PFSK-1 (cell line): ENCODE measurements around the gene HASPIN.

Experiments used
- FOXP2 ChIP-seq: optimal IDR thresholded peaks from 2 replicates; pipeline ENCODE3; 2011; ENCODE audit warnings: borderline replicate concordance, control low read depth, inconsistent platforms; ENCODE audit not compliant: insufficient read depth; ENCODE audit errors: extremely low read length, extremely low read depth
- POLR2AphosphoS5 ChIP-seq: IDR thresholded peaks from 2 replicates; pipeline ENCODE4 v1.6.1; 2012; ENCODE audit warnings: low read depth, mild to moderate bottlenecking, control low read depth, low read length, moderate library complexity
- SIN3A ChIP-seq: IDR thresholded peaks from 2 replicates; pipeline ENCODE4 v1.6.1; 2012; ENCODE audit warnings: mild to moderate bottlenecking, low read length, moderate library complexity, borderline replicate concordance; ENCODE audit not compliant: insufficient read depth
- TAF1 ChIP-seq: IDR thresholded peaks from 2 replicates; pipeline ENCODE4 v1.6.1; 2012; ENCODE audit warnings: low read length, control low read depth, borderline replicate concordance; ENCODE audit not compliant: insufficient read depth
- TF ChIP-seq, protein P1 (sequence below), 2 experiments: IDR thresholded peaks; 2 replicates each; pipeline versions ENCODE4 v1.6.1 to v1.8.0; 2011 to 2012; ENCODE audit warnings: low read depth in 2 of 2, low read length in 2 of 2, control low read depth in 1 of 2, inconsistent platforms in 1 of 2, mild to moderate bottlenecking in 1 of 2, moderate library complexity in 1 of 2; ENCODE audit not compliant: insufficient read depth in 1 of 2

HASPIN gene

DNA sequence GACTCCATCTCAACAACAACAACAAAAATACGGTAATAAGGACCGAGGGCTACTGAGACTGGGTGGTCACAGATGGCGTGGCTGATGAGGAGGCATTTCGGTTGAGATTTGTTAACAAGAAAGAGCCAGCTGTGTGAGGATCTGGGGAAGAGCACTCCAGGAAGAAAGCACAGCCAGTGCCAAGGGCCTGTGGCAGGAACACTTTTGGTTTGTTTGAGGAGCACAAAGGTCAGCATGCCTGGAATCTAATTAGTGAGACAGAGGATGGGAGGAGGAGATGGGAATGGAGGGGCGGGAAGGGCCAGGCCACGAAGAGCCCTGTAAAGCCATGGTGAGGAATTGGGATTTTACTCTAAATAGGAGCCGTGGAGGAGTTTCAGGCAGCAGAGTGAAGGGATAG, 24.9 kb downstream of the HASPIN start:
- no peak for TF ChIP-seq POLR2AphosphoS5

- TF ChIP-seq, protein P1, sequence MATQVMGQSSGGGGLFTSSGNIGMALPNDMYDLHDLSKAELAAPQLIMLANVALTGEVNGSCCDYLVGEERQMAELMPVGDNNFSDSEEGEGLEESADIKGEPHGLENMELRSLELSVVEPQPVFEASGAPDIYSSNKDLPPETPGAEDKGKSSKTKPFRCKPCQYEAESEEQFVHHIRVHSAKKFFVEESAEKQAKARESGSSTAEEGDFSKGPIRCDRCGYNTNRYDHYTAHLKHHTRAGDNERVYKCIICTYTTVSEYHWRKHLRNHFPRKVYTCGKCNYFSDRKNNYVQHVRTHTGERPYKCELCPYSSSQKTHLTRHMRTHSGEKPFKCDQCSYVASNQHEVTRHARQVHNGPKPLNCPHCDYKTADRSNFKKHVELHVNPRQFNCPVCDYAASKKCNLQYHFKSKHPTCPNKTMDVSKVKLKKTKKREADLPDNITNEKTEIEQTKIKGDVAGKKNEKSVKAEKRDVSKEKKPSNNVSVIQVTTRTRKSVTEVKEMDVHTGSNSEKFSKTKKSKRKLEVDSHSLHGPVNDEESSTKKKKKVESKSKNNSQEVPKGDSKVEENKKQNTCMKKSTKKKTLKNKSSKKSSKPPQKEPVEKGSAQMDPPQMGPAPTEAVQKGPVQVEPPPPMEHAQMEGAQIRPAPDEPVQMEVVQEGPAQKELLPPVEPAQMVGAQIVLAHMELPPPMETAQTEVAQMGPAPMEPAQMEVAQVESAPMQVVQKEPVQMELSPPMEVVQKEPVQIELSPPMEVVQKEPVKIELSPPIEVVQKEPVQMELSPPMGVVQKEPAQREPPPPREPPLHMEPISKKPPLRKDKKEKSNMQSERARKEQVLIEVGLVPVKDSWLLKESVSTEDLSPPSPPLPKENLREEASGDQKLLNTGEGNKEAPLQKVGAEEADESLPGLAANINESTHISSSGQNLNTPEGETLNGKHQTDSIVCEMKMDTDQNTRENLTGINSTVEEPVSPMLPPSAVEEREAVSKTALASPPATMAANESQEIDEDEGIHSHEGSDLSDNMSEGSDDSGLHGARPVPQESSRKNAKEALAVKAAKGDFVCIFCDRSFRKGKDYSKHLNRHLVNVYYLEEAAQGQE (IDR thresholded peaks at IDR 0.05; ENCODE audit: insufficient read depth in 1 of 2, low read depth in 2 of 2, low read length in 2 of 2), result no peak
- TF ChIP-seq SIN3A (no peak), POLR2AphosphoS5 (no peak), TAF1 (no peak), FOXP2 (no peak)
Measured at GRCh38 chr17:3750296-3750695, 26.6 kb downstream of the HASPIN start.

DNA sequence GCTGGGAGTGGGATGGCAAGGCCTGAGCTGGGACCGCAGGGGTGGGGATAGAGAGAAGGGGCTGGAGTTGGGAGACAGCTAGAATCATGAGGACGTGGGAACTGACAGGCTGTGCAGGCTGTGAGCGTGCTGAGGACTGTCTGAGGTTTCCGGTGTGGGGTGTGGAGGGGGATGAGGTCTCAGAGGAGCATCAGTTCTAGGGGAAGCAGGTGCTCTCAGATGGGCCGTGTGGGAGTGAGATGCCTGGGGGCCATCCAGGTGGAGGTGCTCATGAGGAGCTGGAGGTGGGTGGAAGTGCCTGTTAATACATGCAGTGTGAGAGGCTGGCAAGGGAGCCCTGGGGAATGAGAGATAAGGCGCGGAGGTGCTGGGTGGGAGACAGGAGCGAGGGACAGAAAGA, 27.2 kb downstream of the HASPIN start:
- TF ChIP-seq POLR2AphosphoS5 (no peak), FOXP2 (no peak)

GRCh38 chr17:3751836-3752235, 28.1 kb downstream of the HASPIN start:
- no peak for TF ChIP-seq FOXP2
- no peak for TF ChIP-seq POLR2AphosphoS5
- TF ChIP-seq, protein P1 (IDR thresholded peaks at IDR 0.05; ENCODE audit: insufficient read depth in 1 of 2, low read depth in 2 of 2, low read length in 2 of 2), result no peak
- no peak for TF ChIP-seq TAF1
- TF ChIP-seq SIN3A, result no peak

DNA sequence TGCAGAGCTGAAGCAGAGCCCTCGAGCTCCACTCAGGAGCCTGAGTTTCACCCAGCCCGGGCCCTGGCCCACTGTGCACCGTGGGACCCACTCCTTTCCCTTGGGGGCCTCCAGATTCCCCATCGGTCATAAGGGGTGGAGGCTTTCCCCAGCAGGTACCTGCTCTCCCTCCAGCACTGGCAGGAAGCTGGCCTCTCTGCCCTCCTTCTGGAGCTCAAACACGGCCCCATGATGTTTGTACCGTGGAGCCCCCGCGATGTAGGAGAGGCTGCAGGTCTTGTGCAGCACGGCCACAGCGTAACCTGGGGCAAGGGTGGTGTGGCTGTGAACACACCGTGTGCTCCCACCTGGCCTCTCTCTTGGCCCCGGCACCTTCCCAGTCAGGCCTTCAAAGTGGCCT, 29.9 kb downstream of the HASPIN start:
- TF ChIP-seq TAF1, result no peak
- TF ChIP-seq SIN3A, result no peak
- TF ChIP-seq POLR2AphosphoS5, result no peak
- TF ChIP-seq FOXP2, result no peak
- TF ChIP-seq, protein P1 (IDR thresholded peaks at IDR 0.05; ENCODE audit: insufficient read depth in 1 of 2, low read depth in 2 of 2, low read length in 2 of 2), result no peak

GRCh38 chr17:3754066-3754457, 30.4 kb downstream of the HASPIN start:
- no peak for TF ChIP-seq FOXP2
- TF ChIP-seq, protein P1 (IDR thresholded peaks at IDR 0.05; ENCODE audit: insufficient read depth in 1 of 2, low read depth in 2 of 2, low read length in 2 of 2), result no peak
- no peak for TF ChIP-seq POLR2AphosphoS5
- TF ChIP-seq SIN3A, result no peak
- TF ChIP-seq TAF1, result no peak
